ENCODE data around the gene FXYD3. TPM values are rescaled to one million over a fixed set of nuclear protein-coding genes. Genes with fewer than 3 reads are reported as not detected.

The FXYD3 gene
- total RNA-seq, 4 donors from 2014 or later: 0.38 to 2.6 TPM; not detected in 2

DNA sequence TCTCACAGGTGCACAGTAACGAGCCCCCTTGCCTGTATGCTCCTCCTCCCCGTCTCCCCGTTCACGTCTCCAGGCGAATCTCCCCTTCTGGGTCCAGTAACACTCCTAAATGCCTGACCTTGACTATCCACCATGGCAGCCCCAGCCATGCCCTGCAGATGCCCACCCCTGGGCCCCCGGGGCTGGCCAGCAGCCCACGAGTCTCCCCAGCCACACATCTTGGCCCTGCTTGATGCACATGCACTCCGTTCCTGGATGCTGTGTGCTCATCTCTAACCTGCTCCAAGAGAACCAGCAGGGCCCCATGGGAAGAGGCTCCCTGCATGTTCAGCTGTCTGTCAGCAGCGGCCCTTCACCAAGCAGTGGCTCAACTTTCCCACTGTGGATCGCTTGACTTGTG lies 42.1 kb upstream of the FXYD3 start:
- DNase-seq (ENCODE audit: low spot score) (no peak), ATAC-seq (ENCODE audit: low FRiP score) (no peak)
- TF ChIP-seq, protein P1, sequence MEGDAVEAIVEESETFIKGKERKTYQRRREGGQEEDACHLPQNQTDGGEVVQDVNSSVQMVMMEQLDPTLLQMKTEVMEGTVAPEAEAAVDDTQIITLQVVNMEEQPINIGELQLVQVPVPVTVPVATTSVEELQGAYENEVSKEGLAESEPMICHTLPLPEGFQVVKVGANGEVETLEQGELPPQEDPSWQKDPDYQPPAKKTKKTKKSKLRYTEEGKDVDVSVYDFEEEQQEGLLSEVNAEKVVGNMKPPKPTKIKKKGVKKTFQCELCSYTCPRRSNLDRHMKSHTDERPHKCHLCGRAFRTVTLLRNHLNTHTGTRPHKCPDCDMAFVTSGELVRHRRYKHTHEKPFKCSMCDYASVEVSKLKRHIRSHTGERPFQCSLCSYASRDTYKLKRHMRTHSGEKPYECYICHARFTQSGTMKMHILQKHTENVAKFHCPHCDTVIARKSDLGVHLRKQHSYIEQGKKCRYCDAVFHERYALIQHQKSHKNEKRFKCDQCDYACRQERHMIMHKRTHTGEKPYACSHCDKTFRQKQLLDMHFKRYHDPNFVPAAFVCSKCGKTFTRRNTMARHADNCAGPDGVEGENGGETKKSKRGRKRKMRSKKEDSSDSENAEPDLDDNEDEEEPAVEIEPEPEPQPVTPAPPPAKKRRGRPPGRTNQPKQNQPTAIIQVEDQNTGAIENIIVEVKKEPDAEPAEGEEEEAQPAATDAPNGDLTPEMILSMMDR (IDR thresholded peaks at IDR 0.05): no peak

GRCh38 chr19:35073941-35074340 lies 41.7 kb upstream of the FXYD3 start:
- no peak for DNase-seq (ENCODE audit: low spot score)
- TF ChIP-seq, protein P1 (IDR thresholded peaks at IDR 0.05): no peak
- no peak for ATAC-seq (ENCODE audit: low FRiP score)

GRCh38 chr19:35074426-35075201 lies 41.0 kb upstream of the FXYD3 start:
- DNase-seq (ENCODE audit: low spot score) (no peak), ATAC-seq (ENCODE audit: low FRiP score) (no peak)
- TF ChIP-seq, protein P1 (IDR thresholded peaks at IDR 0.05): no peak

- ATAC-seq (ENCODE audit: low FRiP score): no peak
- no peak for DNase-seq (ENCODE audit: low spot score)
- TF ChIP-seq, protein P1 (IDR thresholded peaks at IDR 0.05): no peak
Measured at GRCh38 chr19:35075202-35076025, 40.2 kb upstream of the FXYD3 start.

DNA sequence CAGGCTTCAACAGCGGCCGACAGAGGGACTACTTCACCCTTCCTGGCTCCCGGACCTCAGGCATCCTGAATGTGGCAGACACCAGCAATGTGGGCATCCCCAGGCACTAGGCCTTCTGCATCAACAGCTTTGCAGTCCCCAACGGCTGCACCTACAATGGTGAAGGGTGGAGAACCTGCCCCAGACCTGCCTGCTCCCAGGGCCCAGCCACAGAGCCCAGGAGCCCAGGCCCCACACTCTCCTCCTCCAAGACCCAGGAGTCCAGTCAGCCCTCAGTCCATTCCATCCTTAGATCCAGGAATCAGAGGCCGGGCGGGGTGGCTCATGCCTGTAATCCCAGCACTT lies 39.6 kb upstream of the FXYD3 start:
- ATAC-seq (ENCODE audit: low FRiP score): no peak
- TF ChIP-seq, protein P1 (IDR thresholded peaks at IDR 0.05): no peak
- no peak for DNase-seq (ENCODE audit: low spot score)

GRCh38 chr19:35076657-35077056 lies 39.0 kb upstream of the FXYD3 start:
- TF ChIP-seq, protein P1 (IDR thresholded peaks at IDR 0.05): no peak
- no peak for ATAC-seq (ENCODE audit: low FRiP score)
- DNase-seq (ENCODE audit: low spot score): no peak
